Breast epithelium (tissue), 4 donors: ENCODE results near the gene RPS14. TPM values are rescaled to one million over a fixed set of nuclear protein-coding genes. Genes with fewer than 3 reads are reported as not detected.
A peak's percentile ranks its signal among the peaks of the same experiment; 100 is the strongest.
"Not testable (repeated sequence)": the region's sequence is repeated elsewhere in the genome, so short reads cannot be mapped to it uniquely, and the experiment has no call there.

Source experiments
- DNase-seq, 2 donors: peaks; one replicate each; pipeline ENCODE4 v3.0.0-alpha.2; 2019; ENCODE audit warnings: low spot score in 2 of 2
- H3K27ac ChIP-seq, 2 donors: fragments of 200-600 bp; sonication (generic) in 1 of 2; one replicate each; pipeline ENCODE4 v1.5.1; 2016 to 2019; ENCODE audit warnings: mild to moderate bottlenecking in 1 of 2
- H3K27me3 ChIP-seq, 2 donors: fragments of 200-600 bp; sonication (generic) in 1 of 2; one replicate each; pipeline versions ENCODE4 v1.5.1 to v1.6.0; 2017 to 2019; ENCODE audit warnings: control low read depth in 1 of 2, mild to moderate bottlenecking in 1 of 2
- H3K36me3 ChIP-seq: fragments of 200-600 bp; one replicate; pipeline ENCODE4 v1.5.1; 2019
- H3K4me1 ChIP-seq, 2 donors: fragments of 200-600 bp; sonication (generic); one replicate each; pipeline ENCODE4 v1.5.1; 2016 to 2019; ENCODE audit warnings: control low read depth in 1 of 2
- H3K4me3 ChIP-seq, 3 donors: fragments of 200-600 bp; sonication (generic); 1 replicate in 2 of 3; 2 replicates in 1 of 3; pipeline ENCODE4 v1.5.1; 2016 to 2019; ENCODE audit warnings: mild to moderate bottlenecking in 3 of 3, moderate library complexity in 2 of 3
- H3K9me3 ChIP-seq, 2 donors: fragments of 200-600 bp; sonication (generic) in 1 of 2; one replicate each; pipeline ENCODE4 v1.5.1; 2016 to 2019; ENCODE audit warnings: control low read depth in 1 of 2
- POLR2A ChIP-seq: fragments of 450-650 bp; IDR thresholded peaks from one replicate; pipeline ENCODE4 v1.6.1; 2016; ENCODE audit warnings: antibody characterized with exemption, mild to moderate bottlenecking, moderate library complexity
- POLR2AphosphoS5 ChIP-seq, 3 donors: sonication (generic); formaldehyde crosslinking; IDR thresholded peaks; one replicate each; pipeline ENCODE4 v1.6.1; 2017; ENCODE audit warnings: antibody characterized with exemption in 3 of 3
- intact Hi-C: fragments of 100-400 bp; cut with DNase I; formaldehyde crosslinking; loops from one replicate; pipeline ENCODE4 v1.15.1; 2023; ENCODE audit warnings: low total_unique reads
- total RNA-seq, 3 donors: library from RNA; depleted of rRNA; stranded (reverse); fragments of >200 nt; gene quantifications; one replicate each; pipeline ENCODE4 v1.1.0, GENCODE V29; 2016
- TF ChIP-seq, protein P1 (sequence below), 3 donors: fragments of 450-650 bp; IDR thresholded peaks; one replicate each; pipeline ENCODE4 v1.5.1; 2016 to 2017; ENCODE audit warnings: antibody characterized with exemption in 3 of 3, mild to moderate bottlenecking in 3 of 3, moderate library complexity in 3 of 3

RPS14 gene
- total RNA-seq, 3 donors from 2014 or later, result 3,271 to 4,472 (median 4,011) TPM

DNA sequence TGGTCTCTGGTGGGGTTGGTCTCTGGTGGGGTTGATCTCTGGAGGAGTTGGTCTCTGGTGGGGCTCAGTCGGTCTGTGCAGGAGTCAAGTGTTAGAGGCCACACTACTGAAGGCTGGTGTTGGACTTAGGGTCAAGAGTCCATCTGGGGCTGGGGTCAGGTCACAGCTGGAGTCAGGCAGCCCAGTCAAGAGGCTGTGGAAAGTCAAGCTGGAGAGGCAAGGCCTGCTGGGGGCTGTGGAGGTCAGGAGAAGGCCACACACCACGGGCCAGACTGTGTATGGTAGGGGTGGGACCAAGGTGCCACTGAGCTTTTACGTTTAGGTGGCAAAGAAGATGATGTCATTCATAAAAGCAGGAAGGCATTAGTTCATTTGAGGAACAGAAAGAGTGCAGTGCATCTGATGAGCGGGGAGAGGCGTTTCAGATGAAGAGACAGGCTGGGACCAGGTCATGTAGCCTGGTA, 20.1 kb downstream of the RPS14 start:
- H3K4me1 ChIP-seq, result no peaks in the 10 kb centered on the region
- peak overlapping the region in 1 of 2 donors; percentile 71 for H3K27ac ChIP-seq
- intact Hi-C loops, result no loop called here
- TF ChIP-seq POLR2A, result no peak
- no peak for TF ChIP-seq POLR2AphosphoS5 (IDR thresholded peaks at IDR 0.05)
- TF ChIP-seq, protein P1, sequence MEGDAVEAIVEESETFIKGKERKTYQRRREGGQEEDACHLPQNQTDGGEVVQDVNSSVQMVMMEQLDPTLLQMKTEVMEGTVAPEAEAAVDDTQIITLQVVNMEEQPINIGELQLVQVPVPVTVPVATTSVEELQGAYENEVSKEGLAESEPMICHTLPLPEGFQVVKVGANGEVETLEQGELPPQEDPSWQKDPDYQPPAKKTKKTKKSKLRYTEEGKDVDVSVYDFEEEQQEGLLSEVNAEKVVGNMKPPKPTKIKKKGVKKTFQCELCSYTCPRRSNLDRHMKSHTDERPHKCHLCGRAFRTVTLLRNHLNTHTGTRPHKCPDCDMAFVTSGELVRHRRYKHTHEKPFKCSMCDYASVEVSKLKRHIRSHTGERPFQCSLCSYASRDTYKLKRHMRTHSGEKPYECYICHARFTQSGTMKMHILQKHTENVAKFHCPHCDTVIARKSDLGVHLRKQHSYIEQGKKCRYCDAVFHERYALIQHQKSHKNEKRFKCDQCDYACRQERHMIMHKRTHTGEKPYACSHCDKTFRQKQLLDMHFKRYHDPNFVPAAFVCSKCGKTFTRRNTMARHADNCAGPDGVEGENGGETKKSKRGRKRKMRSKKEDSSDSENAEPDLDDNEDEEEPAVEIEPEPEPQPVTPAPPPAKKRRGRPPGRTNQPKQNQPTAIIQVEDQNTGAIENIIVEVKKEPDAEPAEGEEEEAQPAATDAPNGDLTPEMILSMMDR (IDR thresholded peaks at IDR 0.05), result no peak
- H3K4me3 ChIP-seq, result no peak overlapping the region
- no peaks in the 10 kb centered on the region for H3K9me3 ChIP-seq
- no peaks in the 10 kb centered on the region for H3K27me3 ChIP-seq
- no peak for DNase-seq
- no peaks in the 10 kb centered on the region for H3K36me3 ChIP-seq

- Histone ChIP-seq H3K9me3 (no peaks in the 10 kb centered on the region), H3K27ac (peak overlapping the region in 1 of 2 donors; percentile 71), H3K27me3 (no peaks in the 10 kb centered on the region), H3K36me3 (no peaks in the 10 kb centered on the region), H3K4me1 (no peaks in the 10 kb centered on the region), H3K4me3 (no peak overlapping the region)
- DNase-seq, result no peak
- intact Hi-C loops, result no loop called here
- TF ChIP-seq POLR2AphosphoS5 (IDR thresholded peaks at IDR 0.05) (no peak), POLR2A (no peak)
- TF ChIP-seq, protein P1 (IDR thresholded peaks at IDR 0.05), result no peak
Measured at GRCh38 chr5:150428978-150429377, 20.6 kb downstream of the RPS14 start.

- TF ChIP-seq, protein P1 (IDR thresholded peaks at IDR 0.05), result no peak
- no peak for TF ChIP-seq POLR2A
- TF ChIP-seq POLR2AphosphoS5 (IDR thresholded peaks at IDR 0.05), result no peak
- Histone ChIP-seq H3K4me1 (no peaks in the 10 kb centered on the region), H3K27me3 (no peaks in the 10 kb centered on the region), H3K9me3 (no peaks in the 10 kb centered on the region), H3K4me3 (peak overlapping the region in 1 of 3 donors; percentile 15), H3K27ac (peak overlapping the region; percentile 42 to 71), H3K36me3 (no peaks in the 10 kb centered on the region)
- peak; percentile 32 to 59 for DNase-seq
- intact Hi-C loops, result no loop called here
Measured at GRCh38 chr5:150428106-150428876, 21.2 kb downstream of the RPS14 start.

DNA sequence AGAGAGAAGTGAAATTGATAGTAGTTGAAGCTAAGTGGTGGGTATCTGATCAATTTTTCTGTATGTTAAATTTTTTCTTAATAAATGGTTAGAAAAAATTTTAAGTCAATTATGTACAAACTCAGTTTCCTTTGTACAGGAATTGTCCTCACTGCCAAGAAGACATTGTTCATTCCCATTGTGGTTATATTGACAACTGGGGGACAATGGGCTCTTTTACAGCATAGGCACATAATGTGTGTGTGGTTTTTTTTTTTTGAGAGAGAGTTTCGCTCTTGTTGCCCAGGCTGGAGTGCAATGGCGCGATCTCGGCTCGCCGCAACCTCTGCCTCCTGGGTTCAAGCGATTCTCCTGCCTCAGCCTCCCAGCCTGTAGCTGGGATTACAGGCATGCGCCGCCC, 23.4 kb downstream of the RPS14 start:
- H3K27me3 ChIP-seq, H3K36me3 ChIP-seq, H3K4me1 ChIP-seq, H3K27ac ChIP-seq, H3K4me3 ChIP-seq, intact Hi-C loops, DNase-seq, H3K9me3 ChIP-seq: not testable (repeated sequence)

- Histone ChIP-seq H3K27me3 (no peaks in the 10 kb centered on the region), H3K27ac (no peak overlapping the region), H3K9me3 (no peaks in the 10 kb centered on the region), H3K4me3 (no peak overlapping the region), H3K36me3 (no peaks in the 10 kb centered on the region), H3K4me1 (no peaks in the 10 kb centered on the region)
- no peak for TF ChIP-seq POLR2AphosphoS5 (IDR thresholded peaks at IDR 0.05)
- TF ChIP-seq POLR2A, result no peak
- TF ChIP-seq, protein P1 (IDR thresholded peaks at IDR 0.05), result no peak
- no peak for DNase-seq
- intact Hi-C loops, result no loop called here
Measured at GRCh38 chr5:150422758-150423157, 26.8 kb downstream of the RPS14 start.
